GM12891 (cell line): Measurements from ENCODE around the gene FKBP11.

ENCODE experiments used
- POLR2A ChIP-seq: IDR thresholded peaks from 2 replicates; pipeline ENCODE4 v1.6.1; 2011; ENCODE audit warnings: low read depth, low read length, control low read depth
- POLR2AphosphoS5 ChIP-seq: IDR thresholded peaks from 2 replicates; pipeline ENCODE4 v1.6.1; 2011; ENCODE audit warnings: low read depth, low read length, control low read depth
- POU2F2 ChIP-seq: IDR thresholded peaks from 2 replicates; pipeline ENCODE4 v1.6.1; 2011; ENCODE audit warnings: low read depth, mild to moderate bottlenecking, control low read depth, low read length, moderate library complexity
- SPI1 ChIP-seq: IDR thresholded peaks from 2 replicates; pipeline ENCODE4 v1.6.1; 2011; ENCODE audit warnings: low read depth, low read length, control low read depth
- TAF1 ChIP-seq: IDR thresholded peaks from 2 replicates; pipeline ENCODE4 v1.6.1; 2011; ENCODE audit warnings: low read depth, low read length, control low read depth

- TF ChIP-seq POLR2AphosphoS5 (no peak), POLR2A (no peak), TAF1 (no peak), SPI1 (no peak), POU2F2 (no peak)
These were observed 44.0 kb upstream of the FKBP11 start for GRCh38 chr12:48969160-48969771.
